Left cardiac atrium (tissue), 4 donors: ENCODE measurements around the gene KLKB1. TPM values are rescaled to one million over a fixed set of nuclear protein-coding genes. Genes with fewer than 3 reads are reported as not detected.

Experiments used
- ATAC-seq, 2 donors: fragments of 200-7000 bp; cut with Tn5 transposase; one replicate each; pipeline ENCODE4 v1.9.1; 2020; ENCODE audit warnings: mild to moderate bottlenecking in 2 of 2, moderate library complexity in 2 of 2
- DNase-seq: peaks from one replicate; pipeline ENCODE4 v3.0.0-alpha.2; 2020
- intact Hi-C, 2 donors: fragments of 100-400 bp; cut with DNase I; formaldehyde crosslinking; loops; one replicate each; pipeline versions ENCODE4 v1.14.1 to v1.15.1; 2022 to 2023
- long read RNA-seq: library from polyadenylated mRNA; unstranded; transcript quantifications from one replicate; pipeline ENCODE4 v2.0.0, GENCODE V29; 2021
- total RNA-seq, 2 donors: library from RNA; stranded (reverse); fragmentation: NEBNext Ultra II Directional; extraction: Animal tissue kit (Norgen Biotek cat#: 25700); gene quantifications; one replicate each; pipeline ENCODE4 v1.2.1, GENCODE V29; 2021
- donor health status: DM: no; HTN: yes; CAD: no.
- donor health status: DM: no; HTN: yes; CAD: no; lungs with severe emphysema.
- donor health status: DM: yes; HTN: yes; CAD: no.
- donor health status: Dilated cardiomyopathy.

KLKB1 gene
- total RNA-seq = under 1 TPM; 0.84 to 0.85 TPM
- long read RNA-seq, partial matches to known transcripts = 0 of 2 reads
- long read RNA-seq, other reads (novel, unspliced or antisense) = 2 of 2 reads

- intact Hi-C loops = no loop called here
- DNase-seq = no peak
- no peak for ATAC-seq
Measured at GRCh38 chr4:186227221-186227620, at the start of gene KLKB1. Gene KLKB1, plus strand, starts transcription at chr4:186227507. Its CDS starts 689 bp downstream, at chr4:186228196.

DNA sequence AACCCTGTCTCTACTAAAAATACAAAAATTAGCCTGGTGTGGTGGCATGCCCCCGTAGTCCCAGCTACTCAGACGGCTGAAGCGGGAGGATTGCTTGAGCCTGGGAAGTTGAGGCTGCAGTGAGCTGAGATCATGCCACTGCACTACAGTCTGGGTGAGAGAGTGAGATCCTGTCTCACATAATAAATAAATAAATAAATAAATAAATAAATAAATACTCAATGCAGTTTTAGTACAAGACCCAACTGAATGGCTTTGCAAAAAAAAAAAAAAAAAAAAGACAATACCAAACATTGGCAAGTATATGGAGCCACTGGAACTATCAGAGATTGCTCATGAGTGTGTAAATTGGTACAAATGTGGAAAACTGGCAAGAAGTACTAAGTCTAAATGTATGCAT lies 39.2 kb upstream of the KLKB1 start:
- intact Hi-C loops = no loop called here
- DNase-seq = no peak
- no peak for ATAC-seq

GRCh38 chr4:186189656-186190055 lies 37.7 kb upstream of the KLKB1 start:
- intact Hi-C loops = loop anchor here in 1 of 2 donors (5.0 kb wide), 1 partner anchor 42 kb away; no protein-coding TSS in a partner anchor
- ATAC-seq (no peak), DNase-seq (no peak)

- ATAC-seq (peak; percentile 55 to 65), DNase-seq (no peak)
- intact Hi-C loops = loop anchor here in 1 of 2 donors (5.0 kb wide), 1 partner anchor 43 kb away; no protein-coding TSS in a partner anchor
Measured at GRCh38 chr4:186190581-186191199, 36.6 kb upstream of the KLKB1 start.

DNA sequence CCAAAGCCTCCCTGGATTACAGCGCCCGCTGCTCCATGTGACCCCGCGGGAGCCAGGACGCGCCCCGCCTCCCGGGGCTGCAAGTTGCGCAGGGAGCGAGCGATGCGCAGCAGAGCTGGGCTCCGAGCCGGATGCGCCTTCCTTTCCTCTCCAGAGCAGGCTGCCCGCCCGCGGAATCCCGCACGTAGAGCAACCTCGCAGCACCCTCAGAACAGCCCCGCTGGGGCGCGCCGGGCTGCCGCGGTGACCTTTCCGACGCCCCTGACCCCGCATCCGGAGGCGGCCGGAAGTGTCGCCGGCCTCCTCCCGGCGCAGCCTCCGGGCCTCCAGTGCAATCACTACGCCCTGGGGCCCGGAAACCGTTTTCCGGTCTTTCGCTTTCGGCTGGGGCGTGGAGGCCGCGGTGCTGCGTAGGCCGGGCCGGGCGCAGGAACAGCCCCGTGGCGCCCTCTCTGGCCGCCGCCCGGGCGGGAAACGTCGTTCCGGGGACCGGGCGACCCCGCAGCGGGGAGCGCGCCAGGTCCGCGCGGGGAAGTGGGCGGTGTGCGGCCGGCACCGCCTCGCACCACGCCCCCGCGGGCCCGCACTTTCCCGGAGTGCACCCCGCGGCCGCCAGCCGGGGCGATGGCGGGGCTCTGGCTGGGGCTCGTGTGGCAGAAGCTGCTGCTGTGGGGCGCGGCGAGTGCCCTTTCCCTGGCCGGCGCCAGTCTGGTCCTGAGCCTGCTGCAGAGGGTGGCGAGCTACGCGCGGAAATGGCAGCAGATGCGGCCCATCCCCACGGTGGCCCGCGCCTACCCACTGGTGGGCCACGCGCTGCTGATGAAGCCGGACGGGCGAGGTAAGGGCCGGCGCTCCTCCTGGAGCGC lies 35.9 kb upstream of the KLKB1 start, which contains the start of gene CYP4V2:
Gene CYP4V2 (plus strand): TSS at position 368 of the 866 bp plus-strand sequence. CDS start 257 bp downstream, at position 625.
- intact Hi-C loops = loop anchor here in 1 of 2 donors (5.0 kb wide), 1 partner anchor 44 kb away; no protein-coding TSS in a partner anchor
- peak; percentile 85 for DNase-seq

DNA sequence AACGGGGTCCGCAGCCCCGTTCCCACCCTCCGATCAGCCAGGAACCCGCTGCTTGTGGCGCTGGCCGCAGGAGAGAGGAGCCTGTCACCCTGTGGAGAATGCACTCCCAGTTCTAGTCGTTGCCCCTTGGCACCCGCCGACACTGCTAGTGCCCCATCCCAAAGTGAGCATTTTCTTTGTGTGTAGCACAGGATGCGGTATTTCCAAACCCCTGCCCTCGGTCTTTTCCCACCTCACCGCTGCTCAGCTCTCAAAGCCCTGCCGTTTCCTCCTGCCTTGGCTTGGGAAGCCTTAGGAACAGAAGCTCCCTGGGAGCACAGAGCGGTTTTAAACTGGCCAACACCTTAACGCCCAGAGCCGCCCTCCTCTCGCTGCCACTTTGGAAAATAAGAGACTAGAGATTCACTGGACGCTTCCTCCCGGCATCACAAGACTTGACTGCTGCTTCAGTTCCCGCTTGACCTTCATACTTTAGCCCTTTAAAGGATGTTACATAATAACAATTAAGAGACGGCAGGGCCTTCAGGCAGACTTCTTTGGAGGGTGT lies 35.2 kb upstream of the KLKB1 start:
- DNase-seq (peak; percentile 36), ATAC-seq (peak; percentile 14 to 24)
- intact Hi-C loops = loop anchor here in 1 of 2 donors (5.0 kb wide), 1 partner anchor 45 kb away; no protein-coding TSS in a partner anchor

More for the DNA sequence above, 35.9 kb upstream of the KLKB1 start, which contains the start of gene CYP4V2:
- ATAC-seq = peak; percentile 87 to 91

GRCh38 chr4:186193851-186194250 lies 33.5 kb upstream of the KLKB1 start:
- ATAC-seq (no peak), DNase-seq (no peak)
- intact Hi-C loops = loop anchor here in 1 of 2 donors (5.0 kb wide), 1 partner anchor 47 kb away; no protein-coding TSS in a partner anchor

DNA sequence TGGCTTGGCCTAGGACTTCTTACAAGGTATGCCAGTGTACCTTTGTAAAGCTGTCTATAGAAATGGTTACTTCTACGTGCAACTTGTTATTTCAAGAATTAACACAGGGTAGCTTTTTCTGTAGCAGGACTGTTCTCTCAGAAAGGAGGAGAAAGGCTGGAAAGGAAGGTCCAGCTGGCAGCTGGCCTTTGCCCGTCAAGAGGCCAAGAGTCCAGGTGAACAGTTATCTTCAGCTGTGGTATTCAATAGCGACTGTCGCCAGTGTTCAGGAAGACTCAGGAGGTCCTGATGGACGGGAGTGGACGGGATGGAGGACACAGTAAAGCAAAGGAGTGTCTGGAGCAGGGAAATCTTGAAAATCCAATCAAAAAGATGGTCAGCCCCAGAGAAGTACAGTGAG lies 31.2 kb upstream of the KLKB1 start:
- intact Hi-C loops = no loop called here
- DNase-seq (no peak), ATAC-seq (no peak)

DNA sequence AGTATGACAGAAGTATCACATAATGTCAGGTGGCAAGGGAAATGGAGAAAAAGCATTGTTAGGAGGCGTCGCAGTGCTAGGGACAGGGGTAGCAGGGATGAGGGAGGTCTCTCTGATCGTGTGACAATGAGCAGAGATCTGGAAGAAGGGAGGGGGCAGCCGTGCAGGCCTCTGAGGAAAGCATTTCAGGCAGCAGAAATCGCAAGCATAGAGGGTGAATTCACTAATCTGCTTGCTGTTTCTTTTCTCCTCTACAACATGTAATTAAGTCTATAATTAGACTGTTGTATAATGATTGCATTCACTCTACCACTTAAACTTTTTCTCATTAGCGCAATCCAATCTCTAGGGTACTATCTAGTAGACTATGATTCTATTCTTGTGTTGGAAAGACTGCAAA lies 26.8 kb upstream of the KLKB1 start:
- DNase-seq = no peak
- intact Hi-C loops = no loop called here
- peak in 1 of 2 donors; percentile 20 for ATAC-seq

DNA sequence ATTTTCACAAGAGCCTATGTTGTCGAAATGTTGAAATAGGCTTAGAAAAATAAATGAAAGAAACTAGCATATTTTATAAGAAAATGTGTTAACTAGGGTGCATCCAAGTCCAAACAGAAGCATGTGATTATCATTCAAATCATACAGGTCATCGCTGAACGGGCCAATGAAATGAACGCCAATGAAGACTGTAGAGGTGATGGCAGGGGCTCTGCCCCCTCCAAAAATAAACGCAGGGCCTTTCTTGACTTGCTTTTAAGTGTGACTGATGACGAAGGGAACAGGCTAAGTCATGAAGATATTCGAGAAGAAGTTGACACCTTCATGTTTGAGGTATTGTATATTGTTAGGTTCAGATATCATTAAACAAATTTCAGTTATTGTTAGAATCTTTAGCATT lies 26.3 kb upstream of the KLKB1 start:
- DNase-seq (no peak), ATAC-seq (peak in 1 of 2 donors; percentile 28)
- intact Hi-C loops = no loop called here

DNA sequence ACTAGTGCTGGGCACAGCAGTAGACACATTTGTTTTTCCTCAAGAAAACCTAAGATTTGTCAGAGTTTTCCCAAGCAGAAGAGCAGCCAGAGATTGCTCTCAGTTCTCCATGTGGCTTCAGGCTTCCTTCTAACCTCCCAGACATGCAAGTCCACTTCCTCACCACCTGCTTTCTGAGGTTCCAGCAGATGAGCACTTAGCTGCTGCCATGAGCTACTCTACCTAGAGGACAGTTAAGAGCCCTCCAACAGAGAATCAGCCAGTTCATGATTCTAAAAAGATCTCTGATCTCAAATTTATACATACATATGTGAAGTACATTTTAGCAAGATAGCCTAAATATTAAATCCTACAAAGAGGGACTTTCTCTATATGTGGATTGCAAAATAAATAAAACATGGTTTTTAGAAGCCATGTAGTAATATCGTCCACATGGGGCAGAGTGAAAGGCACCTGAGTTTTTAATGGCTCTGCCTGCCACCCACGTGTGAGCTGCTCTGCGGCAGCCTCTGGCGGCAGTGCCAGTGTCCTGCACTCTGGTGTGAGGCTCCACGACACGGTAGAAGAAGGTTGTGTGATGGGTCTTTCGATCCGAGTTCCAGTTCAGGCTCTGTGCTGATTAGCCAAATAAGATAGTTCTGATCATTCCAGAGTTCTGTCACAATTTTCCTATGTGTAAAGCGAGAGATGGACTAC lies 25.6 kb upstream of the KLKB1 start:
- intact Hi-C loops = no loop called here
- ATAC-seq = peak; percentile 71 to 77
- peak; percentile 36 for DNase-seq

DNA sequence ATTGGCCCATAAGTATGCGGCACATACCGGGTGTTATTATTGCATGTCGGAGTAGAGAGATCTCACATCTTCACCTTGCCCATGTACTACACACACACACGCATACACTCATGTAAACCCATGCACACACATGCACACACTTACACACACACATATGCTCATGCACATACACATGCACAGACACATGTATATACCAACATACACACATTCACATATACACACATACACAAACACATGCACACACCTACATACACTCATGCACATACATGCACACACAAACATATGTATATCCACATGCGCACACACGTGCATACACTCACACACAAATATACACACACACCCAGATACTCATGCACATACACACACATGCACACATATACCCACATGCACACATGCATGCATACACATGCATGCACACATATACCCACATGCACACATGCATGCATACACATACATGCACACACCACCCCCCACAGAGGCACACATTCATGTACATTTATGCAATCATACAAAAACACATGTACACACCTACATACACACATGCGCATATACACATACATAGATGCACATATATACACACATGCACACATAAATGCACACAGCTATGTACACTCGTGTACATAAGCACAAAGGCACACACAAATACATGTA lies 24.7 kb upstream of the KLKB1 start:
- DNase-seq = no peak
- intact Hi-C loops = no loop called here
- ATAC-seq = no peak

- ATAC-seq (peak in 1 of 2 donors; percentile 45), DNase-seq (no peak)
- intact Hi-C loops = no loop called here
Measured at GRCh38 chr4:186203406-186203805, 23.9 kb upstream of the KLKB1 start.

GRCh38 chr4:186204103-186204559 lies 23.2 kb upstream of the KLKB1 start:
- no peak for DNase-seq
- intact Hi-C loops = no loop called here
- ATAC-seq = peak in 1 of 2 donors; percentile 46

- intact Hi-C loops = no loop called here
- DNase-seq (no peak), ATAC-seq (no peak)
Measured at GRCh38 chr4:186204686-186205085, 22.6 kb upstream of the KLKB1 start.

- ATAC-seq (no peak), DNase-seq (no peak)
- intact Hi-C loops = no loop called here
Measured at GRCh38 chr4:186205156-186205555, 22.2 kb upstream of the KLKB1 start.

GRCh38 chr4:186216465-186217024 lies 10.8 kb upstream of the KLKB1 start:
- intact Hi-C loops = no loop called here
- ATAC-seq = no peak
- no peak for DNase-seq

DNA sequence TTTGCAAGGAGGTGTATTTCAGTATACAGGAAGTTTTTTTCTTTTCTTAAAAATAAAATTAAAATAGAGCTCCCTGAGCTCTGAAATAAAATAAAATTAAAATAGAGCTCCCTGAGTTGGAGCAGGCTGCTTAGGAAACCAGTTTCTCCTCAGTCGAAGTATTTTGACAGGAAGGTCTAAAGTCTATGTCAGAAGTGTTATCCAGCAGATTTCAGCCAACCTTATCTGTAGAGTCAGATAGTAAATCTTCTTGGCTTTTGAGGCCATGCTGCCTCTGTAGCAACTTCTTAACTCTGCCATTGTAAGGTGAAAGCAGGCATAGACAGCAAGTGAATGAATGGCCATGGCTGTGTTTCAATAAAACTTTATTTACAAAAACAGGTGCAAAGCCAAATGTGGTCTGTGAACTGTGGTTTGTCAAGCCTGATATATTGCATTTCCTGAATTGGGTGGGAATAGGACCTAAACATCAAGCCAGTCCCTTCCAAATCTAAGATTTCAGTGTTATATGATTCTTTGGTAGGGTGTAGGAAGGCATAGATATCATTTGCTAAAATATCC lies 9.5 kb upstream of the KLKB1 start:
- intact Hi-C loops = no loop called here
- ATAC-seq (no peak), DNase-seq (no peak)
